ENCODE data around the gene ACIN1. TPM values are rescaled to one million over a fixed set of nuclear protein-coding genes. Genes with fewer than 3 reads are reported as not detected.

Gene ACIN1
- total RNA-seq, 1 donor from 2014 or later: 161 TPM

DNA sequence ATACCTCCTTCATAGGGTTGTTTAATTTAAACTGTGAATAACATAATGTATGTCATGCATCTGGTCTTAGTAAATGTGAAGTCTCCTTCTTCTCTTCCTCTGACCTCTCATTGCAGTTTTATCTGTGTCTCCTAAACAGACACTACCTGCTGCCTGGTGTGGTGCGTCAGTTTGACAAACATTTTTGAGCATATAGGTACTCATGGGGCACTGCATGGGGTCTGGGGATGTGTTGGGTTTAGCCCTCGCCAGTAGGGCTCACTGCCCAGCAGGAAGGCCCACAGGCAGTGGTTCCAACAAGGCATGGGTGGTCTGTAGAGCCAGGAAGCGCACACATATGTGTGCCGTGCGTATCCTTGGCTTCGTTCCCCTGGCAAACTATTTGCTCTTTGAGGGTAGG, 27.1 kb upstream of the ACIN1 start:
- Histone ChIP-seq H3K27ac (no peak overlapping the region), H3K27me3 (no peaks in the 10 kb centered on the region), H3K4me3 (no peak overlapping the region), H3K4me1 (no peaks in the 10 kb centered on the region), H3K36me3 (no peaks in the 10 kb centered on the region), H3K9me3 (no peaks in the 10 kb centered on the region)
- intact Hi-C loops (cut with DNase I): no loop called here
- TF ChIP-seq, protein P1, sequence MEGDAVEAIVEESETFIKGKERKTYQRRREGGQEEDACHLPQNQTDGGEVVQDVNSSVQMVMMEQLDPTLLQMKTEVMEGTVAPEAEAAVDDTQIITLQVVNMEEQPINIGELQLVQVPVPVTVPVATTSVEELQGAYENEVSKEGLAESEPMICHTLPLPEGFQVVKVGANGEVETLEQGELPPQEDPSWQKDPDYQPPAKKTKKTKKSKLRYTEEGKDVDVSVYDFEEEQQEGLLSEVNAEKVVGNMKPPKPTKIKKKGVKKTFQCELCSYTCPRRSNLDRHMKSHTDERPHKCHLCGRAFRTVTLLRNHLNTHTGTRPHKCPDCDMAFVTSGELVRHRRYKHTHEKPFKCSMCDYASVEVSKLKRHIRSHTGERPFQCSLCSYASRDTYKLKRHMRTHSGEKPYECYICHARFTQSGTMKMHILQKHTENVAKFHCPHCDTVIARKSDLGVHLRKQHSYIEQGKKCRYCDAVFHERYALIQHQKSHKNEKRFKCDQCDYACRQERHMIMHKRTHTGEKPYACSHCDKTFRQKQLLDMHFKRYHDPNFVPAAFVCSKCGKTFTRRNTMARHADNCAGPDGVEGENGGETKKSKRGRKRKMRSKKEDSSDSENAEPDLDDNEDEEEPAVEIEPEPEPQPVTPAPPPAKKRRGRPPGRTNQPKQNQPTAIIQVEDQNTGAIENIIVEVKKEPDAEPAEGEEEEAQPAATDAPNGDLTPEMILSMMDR (IDR thresholded peaks at IDR 0.05): no peak
- DNase-seq (no peak), ATAC-seq (no peak)

DNA sequence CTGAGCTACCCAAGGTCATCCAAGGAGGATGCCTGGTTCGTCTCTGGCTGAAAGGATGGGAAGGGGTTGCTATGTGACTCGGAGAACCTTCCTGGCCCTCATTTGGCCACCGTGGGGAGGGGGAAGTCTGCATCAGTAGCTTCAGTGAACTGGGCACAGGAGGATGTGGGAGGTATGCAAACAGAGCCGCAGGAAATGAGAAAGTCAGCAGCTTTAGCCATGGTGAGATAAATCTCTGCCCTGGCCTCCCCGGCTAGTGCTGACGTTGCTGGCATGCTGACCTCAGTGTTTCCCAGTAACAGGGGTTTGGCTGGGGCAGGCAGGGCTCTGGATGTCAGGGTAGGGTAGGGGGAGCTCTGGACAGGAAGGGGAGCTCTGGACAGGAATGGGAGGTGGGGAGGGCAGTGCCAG, 26.4 kb upstream of the ACIN1 start:
- ATAC-seq (no peak), DNase-seq (no peak)
- no peaks in the 10 kb centered on the region for H3K27me3 ChIP-seq
- no peak overlapping the region for H3K4me3 ChIP-seq
- no peak overlapping the region for H3K27ac ChIP-seq
- no peaks in the 10 kb centered on the region for H3K9me3 ChIP-seq
- TF ChIP-seq, protein P1 (IDR thresholded peaks at IDR 0.05): no peak
- no peaks in the 10 kb centered on the region for H3K36me3 ChIP-seq
- intact Hi-C loops (cut with DNase I): loop anchor here (2.0 kb wide), 1 partner anchor 65 kb away; no protein-coding TSS in a partner anchor
- H3K4me1 ChIP-seq: no peaks in the 10 kb centered on the region

DNA sequence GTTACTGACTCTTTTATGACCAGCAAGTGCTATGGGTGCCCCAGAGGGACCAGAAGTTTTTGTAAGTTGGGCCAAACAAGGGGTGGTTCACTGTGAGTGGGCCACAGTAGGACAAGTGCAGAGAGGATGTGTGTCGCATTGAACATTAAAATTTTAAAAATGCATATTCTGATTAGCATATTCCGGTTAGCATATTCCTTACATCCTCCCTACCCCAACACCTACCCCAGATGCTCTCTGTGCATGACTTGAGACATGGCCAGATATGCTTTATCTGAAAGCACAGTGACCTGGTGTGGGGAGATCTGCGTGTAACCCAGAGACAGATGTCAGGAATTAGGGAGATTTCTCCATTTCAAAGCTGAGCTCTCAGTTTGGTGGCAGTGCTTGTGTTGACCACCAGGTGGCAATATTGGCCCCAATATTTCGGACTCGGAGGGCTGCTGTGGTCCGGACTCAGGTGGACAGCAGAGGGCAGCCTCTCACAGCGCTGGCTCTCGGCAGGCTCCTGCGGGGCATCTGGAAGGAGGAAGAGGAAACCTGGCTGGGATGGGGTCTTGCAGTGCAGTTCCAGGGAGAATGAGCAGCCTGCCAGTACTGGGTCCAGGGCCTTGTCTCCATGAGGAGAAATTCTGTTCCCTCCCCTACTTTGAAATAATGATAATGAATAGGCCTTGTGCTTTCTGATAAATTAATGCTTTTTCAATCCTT, 25.8 kb upstream of the ACIN1 start:
- Histone ChIP-seq H3K4me1 (no peaks in the 10 kb centered on the region), H3K36me3 (no peaks in the 10 kb centered on the region), H3K27ac (no peak overlapping the region), H3K4me3 (no peak overlapping the region), H3K27me3 (no peaks in the 10 kb centered on the region), H3K9me3 (no peaks in the 10 kb centered on the region)
- intact Hi-C loops (cut with DNase I): loop anchor here (2.0 kb wide), 1 partner anchor 66 kb away; no protein-coding TSS in a partner anchor
- TF ChIP-seq, protein P1 (IDR thresholded peaks at IDR 0.05): peak; percentile 99
- ATAC-seq (peak; percentile 95), DNase-seq (peak; percentile 93)

DNA sequence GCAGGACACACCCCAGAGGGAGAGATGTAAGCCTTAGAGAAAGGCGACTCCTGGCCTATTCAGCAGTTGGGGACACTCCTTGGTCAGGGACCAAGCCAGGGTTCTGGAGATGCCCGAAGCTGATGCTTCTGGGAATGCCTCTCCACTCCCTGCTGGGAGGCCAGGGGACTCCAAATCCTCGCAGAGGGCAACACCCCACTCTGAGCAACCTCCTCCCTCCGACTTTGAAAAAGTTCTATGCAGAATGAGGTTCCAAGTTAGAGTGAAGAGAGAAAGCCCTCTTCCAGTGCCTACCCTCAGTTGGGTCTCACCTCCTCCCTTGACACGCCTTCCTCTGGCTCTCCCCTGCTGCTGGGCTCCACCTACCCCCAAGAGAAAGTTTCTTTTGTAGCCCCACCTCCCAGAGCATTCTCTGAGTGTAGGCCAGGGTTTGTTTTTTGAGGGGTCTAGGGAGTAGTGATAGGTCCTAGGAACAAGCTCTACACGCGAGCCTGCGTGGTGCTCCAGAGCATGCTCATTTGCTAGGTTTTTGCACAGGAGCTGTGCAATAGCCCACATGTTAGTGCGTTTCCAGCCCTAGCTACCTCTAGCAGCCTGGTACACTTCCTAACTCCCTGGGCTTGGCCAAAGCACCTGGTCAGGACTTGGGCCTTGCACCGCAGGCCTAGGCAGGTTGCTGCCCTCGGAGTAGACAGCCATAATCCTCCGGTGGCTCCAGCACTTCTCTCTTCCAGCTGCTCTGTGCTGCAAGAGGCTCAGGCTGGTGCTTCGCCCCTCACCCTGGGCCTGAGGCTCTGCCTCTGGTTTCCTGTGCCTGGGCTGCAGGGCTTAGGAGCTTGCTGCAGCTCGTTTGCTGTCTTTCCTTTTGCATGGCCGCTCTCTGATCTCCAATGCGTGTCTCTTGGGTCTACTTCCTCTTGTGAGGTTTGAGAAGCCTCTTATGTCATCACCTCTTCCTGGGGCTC, 24.7 kb upstream of the ACIN1 start:
- TF ChIP-seq, protein P1 (IDR thresholded peaks at IDR 0.05): no peak
- ATAC-seq: peak; percentile 2

DNA sequence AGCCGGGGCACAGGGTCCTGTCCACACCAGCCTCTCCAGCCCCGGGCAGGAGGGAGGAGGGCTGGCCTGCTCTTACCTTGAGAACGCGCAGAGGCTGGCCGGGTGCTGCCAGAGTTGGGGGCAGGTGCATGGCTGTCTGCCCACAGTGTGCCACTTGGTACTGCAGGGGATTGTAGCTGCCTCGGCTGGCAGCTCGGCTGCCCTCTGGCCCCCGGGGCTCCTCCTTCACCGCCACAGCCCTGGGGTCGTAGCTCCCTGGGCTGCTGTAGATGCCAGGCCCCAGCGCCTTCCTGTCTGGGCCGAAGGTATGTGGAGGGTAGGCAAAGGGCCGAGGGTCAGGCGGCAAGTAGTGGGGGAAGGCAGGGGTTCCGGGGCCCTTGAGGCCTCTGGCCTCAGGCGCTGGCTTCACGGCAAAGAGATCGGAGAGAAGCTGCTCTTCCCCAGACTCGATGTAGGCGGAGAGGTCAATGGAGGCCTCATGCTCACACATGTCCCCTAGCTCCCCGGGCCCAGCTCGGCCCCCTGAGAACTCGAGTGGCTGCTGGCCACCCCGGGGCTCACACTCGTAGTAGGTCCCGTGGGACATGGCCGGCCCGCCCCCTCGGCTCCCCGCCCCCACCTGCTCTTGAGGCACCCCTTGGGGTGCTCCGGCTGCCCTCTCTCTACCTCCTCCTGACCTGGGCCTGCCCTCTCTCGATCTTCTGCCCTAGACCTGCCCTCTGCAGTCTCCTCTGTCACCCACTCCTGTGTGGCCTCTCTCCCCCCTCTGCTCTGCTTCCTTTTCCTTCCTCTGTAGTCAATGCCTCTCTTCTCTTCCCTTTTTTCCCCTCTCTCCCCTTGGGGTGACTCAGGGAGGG, 23.8 kb upstream of the ACIN1 start, which contains the start of gene CEBPE:
Gene CEBPE (minus strand): TSS at position 750 of the 857 bp plus-strand sequence. CDS start 164 bp downstream, at position 586.
- Histone ChIP-seq H3K4me3 (no peak within 1 kb of the TSS), H3K9me3 (no peaks in the 10 kb centered on the region), H3K36me3 (no peaks in the 10 kb centered on the region), H3K27me3 (no peaks in the 10 kb centered on the region), H3K27ac (peak within 1 kb of the TSS; percentile 60), H3K4me1 (peaks cover 6% of the 10 kb centered on the region)
- no peak for DNase-seq
- intact Hi-C loops (cut with DNase I): no loop called here
- peak; percentile 15 for ATAC-seq
- TF ChIP-seq, protein P1 (IDR thresholded peaks at IDR 0.05): no peak

More for the DNA sequence above, 24.7 kb upstream of the ACIN1 start:
- H3K9me3 ChIP-seq: no peaks in the 10 kb centered on the region
- no peaks in the 10 kb centered on the region for H3K4me1 ChIP-seq
- no peaks in the 10 kb centered on the region for H3K36me3 ChIP-seq
- no peaks in the 10 kb centered on the region for H3K27me3 ChIP-seq
- H3K4me3 ChIP-seq: no peak overlapping the region
- intact Hi-C loops (cut with DNase I): loop anchor here (2.0 kb wide), 1 partner anchor 67 kb away; no protein-coding TSS in a partner anchor
- H3K27ac ChIP-seq: peak overlapping the region; percentile 60
- no peak for DNase-seq
